Measurements from ENCODE around the gene NDUFB6.
A peak's percentile ranks its signal among the peaks of the same experiment; 100 is the strongest.

- TF ChIP-seq POLR2A (IDR thresholded peaks at IDR 0.05): no peak
- peak in 2 of 11 experiments; percentile 0 to 12 for TF ChIP-seq CTCF (IDR thresholded peaks at IDR 0.05 in 8 of 11, conservative IDR thresholded peaks at IDR 0.05 in 3 of 11)
- TF ChIP-seq POLR2AphosphoS5 (IDR thresholded peaks at IDR 0.05): no peak
These were observed 46.3 kb downstream of the NDUFB6 start for GRCh38 chr9:32526707-32527048.

Measured in spleen (tissue), 7 donors.